ENCODE measurements around the gene MAP2. TPM values are rescaled to one million over a fixed set of nuclear protein-coding genes. Genes with fewer than 3 reads are reported as not detected.

MAP2 gene
- total and polyA plus RNA-seq, 2 donors (not counting 1 experiment from before 2014, with no cell fraction given) = 1.8 to 3.0 TPM

GRCh38 chr2:209633911-209634310 lies 210.1 kb downstream of the MAP2 start:
- no peaks in the 10 kb centered on the region for H3K9me3 Mint-ChIP-seq (ENCODE audit: insufficient read depth)
- Histone ChIP-seq H3K4me1 (ENCODE audit: control insufficient read depth in 2 of 2, insufficient read depth in 2 of 2, low read length in 2 of 2) (no peaks in the 10 kb centered on the region), H3K4me3 (ENCODE audit: control extremely low read depth in 1 of 5, extremely low read depth in 1 of 5, insufficient read depth in 1 of 5, low read depth in 2 of 5, low read length in 4 of 5) (no peak overlapping the region), H2AFZ (ENCODE audit: insufficient read depth, low read depth, low read length, poor library complexity, severe bottlenecking) (no peak overlapping the region), H3K79me2 (ENCODE audit: control insufficient read depth, insufficient read depth, low read length) (no peaks in the 10 kb centered on the region), H3K36me3 (replicated peaks in 1 of 2; ENCODE audit: control extremely low read depth in 1 of 2, control insufficient read depth in 1 of 2, extremely low read depth in 1 of 2, insufficient read depth in 2 of 2, low read length in 1 of 2) (no peaks in the 10 kb centered on the region), H3K9me3 (ENCODE audit: control extremely low read depth in 1 of 3, control insufficient read depth in 2 of 3, insufficient read depth in 1 of 3, low read length in 2 of 3) (no peaks in the 10 kb centered on the region), H3K4me2 (replicated peaks; ENCODE audit: low read depth, low read length, poor library complexity, severe bottlenecking) (no peak overlapping the region), H3K27ac (ENCODE audit: low read length in 2 of 2) (no peak overlapping the region), H3K9ac (ENCODE audit: low read length) (no peak overlapping the region), H3K27me3 (replicated peaks in 1 of 4; ENCODE audit: control extremely low read depth in 1 of 4, control insufficient read depth in 3 of 4, insufficient read depth in 4 of 4, low read length in 3 of 4) (no peaks in the 10 kb centered on the region), H4K20me1 (ENCODE audit: control insufficient read depth, insufficient read depth, low read length, poor library complexity, severe bottlenecking) (no peaks in the 10 kb centered on the region)
- no peak overlapping the region for H3K27ac Mint-ChIP-seq
- intact Hi-C loops (cut with micrococcal nuclease) = no loop called here
- ChIA-PET POLR2A (no interaction called here), CTCF (interaction anchor here (1.5 kb wide), 1 partner anchor 8 kb away, joined by 4 read pairs; no protein-coding TSS in a partner anchor)
- TF ChIP-seq CTCF (IDR thresholded peaks at IDR 0.05) = no peak
- no peak for TF ChIP-seq EZH2 (IDR thresholded peaks at IDR 0.05; ENCODE audit: borderline replicate concordance, insufficient read depth, low read depth, low read length, poor library complexity, severe bottlenecking)
- H3K4me3 Mint-ChIP-seq = no peak overlapping the region
- ATAC-seq (ENCODE audit: low read depth) (no peak), DNase-seq (no peak)
- no peaks in the 10 kb centered on the region for H3K4me1 Mint-ChIP-seq
- WGBS (ENCODE audit: insufficient coverage) = no CpG with 5 or more reads among the region's 2 CpGs
- H3K27me3 Mint-ChIP-seq = no peaks in the 10 kb centered on the region

GRCh38 chr2:209636076-209636475 lies 212.2 kb downstream of the MAP2 start:
- Histone ChIP-seq H3K4me2 (replicated peaks; ENCODE audit: low read depth, low read length, poor library complexity, severe bottlenecking) (no peak overlapping the region), H3K27ac (ENCODE audit: low read length in 2 of 2) (no peak overlapping the region), H3K4me1 (ENCODE audit: control insufficient read depth in 2 of 2, insufficient read depth in 2 of 2, low read length in 2 of 2) (no peaks in the 10 kb centered on the region), H2AFZ (ENCODE audit: insufficient read depth, low read depth, low read length, poor library complexity, severe bottlenecking) (no peak overlapping the region), H3K4me3 (ENCODE audit: control extremely low read depth in 1 of 5, extremely low read depth in 1 of 5, insufficient read depth in 1 of 5, low read depth in 2 of 5, low read length in 4 of 5) (no peak overlapping the region), H3K27me3 (replicated peaks in 1 of 4; ENCODE audit: control extremely low read depth in 1 of 4, control insufficient read depth in 3 of 4, insufficient read depth in 4 of 4, low read length in 3 of 4) (no peaks in the 10 kb centered on the region), H4K20me1 (ENCODE audit: control insufficient read depth, insufficient read depth, low read length, poor library complexity, severe bottlenecking) (no peaks in the 10 kb centered on the region), H3K9me3 (ENCODE audit: control extremely low read depth in 1 of 3, control insufficient read depth in 2 of 3, insufficient read depth in 1 of 3, low read length in 2 of 3) (no peaks in the 10 kb centered on the region), H3K36me3 (replicated peaks in 1 of 2; ENCODE audit: control extremely low read depth in 1 of 2, control insufficient read depth in 1 of 2, extremely low read depth in 1 of 2, insufficient read depth in 2 of 2, low read length in 1 of 2) (no peaks in the 10 kb centered on the region), H3K9ac (ENCODE audit: low read length) (no peak overlapping the region), H3K79me2 (ENCODE audit: control insufficient read depth, insufficient read depth, low read length) (no peaks in the 10 kb centered on the region)
- CTCF ChIA-PET = no interaction called here
- intact Hi-C loops (cut with micrococcal nuclease) = no loop called here
- no peaks in the 10 kb centered on the region for H3K9me3 Mint-ChIP-seq (ENCODE audit: insufficient read depth)
- DNase-seq (no peak), ATAC-seq (ENCODE audit: low read depth) (no peak)
- H3K4me1 Mint-ChIP-seq = no peaks in the 10 kb centered on the region
- no peak overlapping the region for H3K4me3 Mint-ChIP-seq
- no peaks in the 10 kb centered on the region for H3K27me3 Mint-ChIP-seq
- no peak overlapping the region for H3K27ac Mint-ChIP-seq
- no peak for TF ChIP-seq CTCF (IDR thresholded peaks at IDR 0.05)
- no peak for TF ChIP-seq EZH2 (IDR thresholded peaks at IDR 0.05; ENCODE audit: borderline replicate concordance, insufficient read depth, low read depth, low read length, poor library complexity, severe bottlenecking)
- POLR2A ChIA-PET = no interaction called here

Measured in B cell (primary cell).